Effector memory CD4-positive, alpha-beta T cell (primary cell): ENCODE measurements around the gene PCSK6.

Experiments
- DNase-seq, 3 donors: peaks; one replicate each; pipeline ENCODE4 v3.0.0-alpha.2; 2020
- H3K27ac ChIP-seq: 2 replicates; pipeline ENCODE4 v1.7.0; 2013; ENCODE audit warnings: mild to moderate bottlenecking, low read length, moderate library complexity; ENCODE audit not compliant: insufficient read depth, poor library complexity, severe bottlenecking
- H3K27me3 ChIP-seq: replicated peaks from 2 replicates; pipeline ENCODE4 v1.7.0; 2013; ENCODE audit warnings: mild to moderate bottlenecking, low read length; ENCODE audit not compliant: insufficient read depth, control insufficient read depth, poor library complexity, severe bottlenecking
- H3K36me3 ChIP-seq: 2 replicates; pipeline ENCODE4 v1.7.0; 2013; ENCODE audit warnings: mild to moderate bottlenecking, low read length, moderate library complexity; ENCODE audit not compliant: control insufficient read depth, insufficient read depth
- H3K4me1 ChIP-seq: 2 replicates; pipeline ENCODE4 v1.7.0; 2013; ENCODE audit warnings: low read length, mild to moderate bottlenecking; ENCODE audit not compliant: control insufficient read depth, insufficient read depth, poor library complexity, severe bottlenecking
- H3K4me3 ChIP-seq: 2 replicates; pipeline ENCODE4 v1.7.0; 2013; ENCODE audit warnings: low read length, low read depth, mild to moderate bottlenecking; ENCODE audit not compliant: insufficient read depth, poor library complexity, severe bottlenecking
- H3K9me3 ChIP-seq: 2 replicates; pipeline ENCODE4 v1.7.0; 2013; ENCODE audit warnings: mild to moderate bottlenecking, low read length, moderate library complexity; ENCODE audit not compliant: control insufficient read depth
- total RNA-seq, 3 donors: gene quantifications; one replicate each; lab custom pipeline; 2026; lab: John Stamatoyannopoulos, UW

PCSK6 gene
- 0.17 to 0.39 (median 0.26) reads per million in 3 donors for total RNA-seq

- Histone ChIP-seq H3K27me3 (peaks cover 35% of the 10 kb centered on the region), H3K4me1 (peaks cover 2% of the 10 kb centered on the region), H3K27ac (no peak within 1 kb of the TSS), H3K36me3 (no peaks in the 10 kb centered on the region), H3K4me3 (no peak within 1 kb of the TSS), H3K9me3 (no peaks in the 10 kb centered on the region)
- no peak for DNase-seq
Observed at GRCh38 chr15:101489599-101490407, at the start of gene PCSK6. Gene PCSK6 (minus strand): TSS chr15:101489707. CDS start chr15:101489670, 37 bp downstream.

- Histone ChIP-seq H3K27ac (no peak overlapping the region), H3K9me3 (no peaks in the 10 kb centered on the region), H3K27me3 (no peaks in the 10 kb centered on the region), H3K4me3 (no peak overlapping the region), H3K4me1 (no peaks in the 10 kb centered on the region), H3K36me3 (no peaks in the 10 kb centered on the region)
- DNase-seq: no peak
Observed at GRCh38 chr15:101538996-101539395, 49.5 kb upstream of the PCSK6 start.

- H3K4me3 ChIP-seq: no peak overlapping the region
- no peak overlapping the region for H3K27ac ChIP-seq
- H3K9me3 ChIP-seq: no peaks in the 10 kb centered on the region
- no peaks in the 10 kb centered on the region for H3K36me3 ChIP-seq
- no peaks in the 10 kb centered on the region for H3K27me3 ChIP-seq
- H3K4me1 ChIP-seq: no peaks in the 10 kb centered on the region
- DNase-seq: no peak
Observed at GRCh38 chr15:101538177-101538576, 48.7 kb upstream of the PCSK6 start.

GRCh38 chr15:101537483-101538080 is 48.1 kb upstream of the PCSK6 start:
- no peaks in the 10 kb centered on the region for H3K27me3 ChIP-seq
- no peaks in the 10 kb centered on the region for H3K9me3 ChIP-seq
- no peak for DNase-seq
- no peak overlapping the region for H3K27ac ChIP-seq
- no peaks in the 10 kb centered on the region for H3K36me3 ChIP-seq
- no peak overlapping the region for H3K4me3 ChIP-seq
- no peaks in the 10 kb centered on the region for H3K4me1 ChIP-seq

GRCh38 chr15:101536875-101537405 is 47.4 kb upstream of the PCSK6 start:
- Histone ChIP-seq H3K4me3 (no peak overlapping the region), H3K9me3 (no peaks in the 10 kb centered on the region), H3K4me1 (no peaks in the 10 kb centered on the region), H3K27me3 (no peaks in the 10 kb centered on the region), H3K27ac (no peak overlapping the region), H3K36me3 (no peaks in the 10 kb centered on the region)
- DNase-seq: no peak

GRCh38 chr15:101536166-101536874 is 46.8 kb upstream of the PCSK6 start:
- H3K27ac ChIP-seq: no peak overlapping the region
- no peaks in the 10 kb centered on the region for H3K27me3 ChIP-seq
- no peaks in the 10 kb centered on the region for H3K9me3 ChIP-seq
- H3K4me1 ChIP-seq: no peaks in the 10 kb centered on the region
- H3K36me3 ChIP-seq: no peaks in the 10 kb centered on the region
- no peak overlapping the region for H3K4me3 ChIP-seq
- DNase-seq: no peak

- Histone ChIP-seq H3K9me3 (no peaks in the 10 kb centered on the region), H3K4me1 (no peaks in the 10 kb centered on the region), H3K27ac (no peak overlapping the region), H3K36me3 (no peaks in the 10 kb centered on the region), H3K4me3 (no peak overlapping the region), H3K27me3 (no peaks in the 10 kb centered on the region)
- DNase-seq: no peak
Observed at GRCh38 chr15:101535170-101535902, 45.8 kb upstream of the PCSK6 start.

GRCh38 chr15:101534376-101534970 is 45.0 kb upstream of the PCSK6 start:
- H3K4me3 ChIP-seq: no peak overlapping the region
- H3K36me3 ChIP-seq: no peaks in the 10 kb centered on the region
- no peak for DNase-seq
- no peaks in the 10 kb centered on the region for H3K9me3 ChIP-seq
- H3K27ac ChIP-seq: no peak overlapping the region
- no peaks in the 10 kb centered on the region for H3K4me1 ChIP-seq
- no peaks in the 10 kb centered on the region for H3K27me3 ChIP-seq

- Histone ChIP-seq H3K27me3 (no peaks in the 10 kb centered on the region), H3K36me3 (no peaks in the 10 kb centered on the region), H3K4me1 (no peaks in the 10 kb centered on the region), H3K9me3 (no peaks in the 10 kb centered on the region), H3K4me3 (no peak overlapping the region), H3K27ac (no peak overlapping the region)
- DNase-seq: no peak
Observed at GRCh38 chr15:101533371-101534140, 44.0 kb upstream of the PCSK6 start.
